GM19240 (cell line): ENCODE results near the gene SLMAP.

Source experiments
- DNase-seq: peaks from one replicate; pipeline ENCODE4 v3.0.0; 2011; ENCODE audit warnings: low spot score; ENCODE audit not compliant: insufficient read length

Gene SLMAP

GRCh38 chr3:57960174-57960505, 204.0 kb downstream of the SLMAP start:
- no peak for DNase-seq

DNA sequence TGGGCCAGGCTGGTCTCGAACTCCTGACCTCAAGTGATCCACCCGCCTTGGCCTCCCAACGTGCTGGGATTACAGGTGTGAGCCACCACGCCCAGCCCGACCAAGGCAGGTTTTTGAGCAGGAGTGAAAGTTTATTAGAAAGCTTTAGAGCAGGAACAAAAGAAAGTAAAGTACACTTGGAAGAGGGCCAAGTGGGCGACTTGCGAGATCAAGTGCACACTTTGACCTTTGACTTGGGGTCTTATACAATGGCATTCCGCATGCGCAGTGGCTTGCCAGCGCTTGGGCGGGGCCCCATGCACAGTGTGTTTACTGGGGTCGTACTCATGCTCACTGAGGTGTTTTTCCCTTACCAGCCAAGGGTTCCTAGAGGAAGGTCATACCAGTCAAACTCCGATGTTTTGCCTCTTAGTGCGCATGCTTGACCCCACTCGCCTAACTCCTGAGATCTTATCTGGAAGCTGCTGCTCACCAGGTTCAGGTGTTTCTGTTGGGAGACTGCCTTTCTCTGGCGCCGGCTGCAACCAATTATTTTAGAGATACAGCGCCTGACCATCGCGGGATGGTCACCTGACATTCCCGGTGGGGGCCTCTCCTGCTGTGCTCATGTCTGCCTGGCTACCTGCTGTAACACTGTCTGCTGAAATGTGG, 205.2 kb downstream of the SLMAP start:
- no peak for DNase-seq

DNA sequence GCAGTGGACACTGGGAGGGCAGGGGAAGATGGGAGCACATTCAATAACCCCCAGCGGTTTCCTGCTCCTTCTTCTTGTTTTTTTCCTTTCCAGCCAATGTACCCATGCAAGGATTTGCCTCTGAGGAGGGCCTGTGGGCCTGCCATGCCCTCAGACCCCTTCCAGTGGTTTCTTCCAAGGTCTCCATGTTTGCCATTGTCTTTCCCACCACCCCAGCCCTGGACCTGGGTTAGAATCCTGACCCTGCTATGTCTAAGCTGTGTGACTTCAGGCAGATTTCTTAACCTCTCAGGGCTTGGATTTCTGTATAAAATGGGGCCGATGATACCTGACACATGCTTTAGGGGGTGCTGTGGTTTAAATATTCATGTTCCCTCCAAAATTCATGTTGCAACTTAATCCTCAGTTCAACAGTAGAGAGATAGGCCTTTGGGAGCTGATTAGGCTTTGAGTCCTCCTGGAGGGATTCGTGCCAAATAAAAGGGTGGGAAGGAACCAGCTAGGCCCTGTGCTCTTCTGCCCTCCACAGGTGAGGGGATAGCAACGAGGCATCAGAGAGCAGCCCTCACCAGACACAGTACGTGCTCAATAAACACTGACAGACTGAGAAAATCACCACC, 205.8 kb downstream of the SLMAP start:
- no peak for DNase-seq

GRCh38 chr3:57962448-57962834, 206.3 kb downstream of the SLMAP start:
- DNase-seq = no peak

DNA sequence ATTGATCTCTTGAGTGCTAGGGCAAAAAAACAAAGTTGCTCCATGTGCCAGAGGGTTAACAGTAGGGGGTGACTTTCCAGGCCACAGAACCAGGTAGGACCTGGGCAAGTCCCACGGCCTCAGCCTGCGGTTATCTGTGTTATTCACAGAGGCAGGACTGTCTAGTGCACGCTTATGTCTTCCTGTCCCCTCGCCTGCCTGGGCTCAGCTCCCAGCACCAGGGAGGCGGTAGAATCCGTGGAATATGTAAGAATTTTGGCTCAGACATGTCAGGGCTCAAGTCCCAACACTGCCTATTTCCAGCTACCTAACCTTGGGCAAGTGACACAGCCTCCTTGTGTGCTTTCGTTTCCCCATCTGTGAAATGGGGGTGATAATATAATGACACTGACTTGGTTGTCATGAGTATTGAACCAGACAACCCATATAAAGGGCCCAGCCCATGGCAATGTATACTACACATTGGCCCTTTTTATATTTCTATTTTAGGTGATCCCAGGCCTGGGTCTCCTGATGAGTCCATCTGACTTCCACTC, 207.8 kb downstream of the SLMAP start:
- no peak for DNase-seq

- no peak for DNase-seq
Measured at GRCh38 chr3:57966829-57967228, 210.7 kb downstream of the SLMAP start.

- DNase-seq = no peak
Measured at GRCh38 chr3:57967590-57967989, 211.5 kb downstream of the SLMAP start.

- no peak for DNase-seq
Measured at GRCh38 chr3:57968501-57968900, 212.4 kb downstream of the SLMAP start.

GRCh38 chr3:57971975-57972374, 215.9 kb downstream of the SLMAP start:
- DNase-seq = no peak

GRCh38 chr3:57972531-57973111, 216.5 kb downstream of the SLMAP start:
- DNase-seq = no peak

- DNase-seq = no peak
Measured at GRCh38 chr3:57973715-57974477, 217.8 kb downstream of the SLMAP start.

DNA sequence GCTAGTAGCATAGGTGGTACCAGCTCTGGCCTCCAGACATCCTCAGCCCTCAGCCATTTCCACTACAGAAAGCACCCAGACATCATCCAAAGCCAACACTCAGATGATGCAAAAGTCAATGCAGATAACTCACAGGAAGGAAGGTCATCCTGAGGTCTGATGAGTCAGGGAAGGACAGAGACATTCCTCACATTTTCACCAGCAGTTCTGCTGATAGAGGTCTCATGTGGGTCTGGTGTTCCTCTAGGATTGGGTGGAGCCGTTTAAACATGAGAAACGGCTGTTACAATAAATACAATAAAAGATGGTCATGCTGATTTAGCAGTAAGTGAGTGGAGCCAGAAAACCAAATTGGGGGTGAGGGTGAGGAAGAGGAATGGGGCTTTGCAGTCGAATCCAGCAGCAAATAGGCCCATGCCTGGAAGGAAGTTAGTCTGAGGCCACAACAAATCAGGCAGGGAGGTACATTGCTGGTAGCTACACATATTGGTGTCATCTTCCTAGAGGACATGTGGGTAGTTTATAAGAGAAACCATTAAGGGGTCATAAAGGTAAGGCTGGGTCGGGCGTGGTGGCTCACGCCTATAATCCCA, 218.8 kb downstream of the SLMAP start:
- no peak for DNase-seq

GRCh38 chr3:57977818-57978235, 221.7 kb downstream of the SLMAP start:
- DNase-seq = no peak

- no peak for DNase-seq
Measured at GRCh38 chr3:57978316-57978715, 222.2 kb downstream of the SLMAP start.
